A673 (cell line): ENCODE data around the gene BAAT.

Experiments used
- EZH2 ChIP-seq: fragments of 200-600 bp; sonication (generic); IDR thresholded peaks from 2 replicates; pipeline ENCODE4 v1.6.1; 2017; ENCODE audit warnings: borderline replicate concordance, low read depth, mild to moderate bottlenecking, mixed read lengths, antibody characterized with exemption, low read length; ENCODE audit not compliant: poor library complexity, severe bottlenecking
- TF ChIP-seq, protein P1 (sequence below): fragments of 300-800, 200-600 bp; sonication (generic); conservative IDR thresholded peaks from 2 replicates; pipeline ENCODE4 v1.5.1; 2017; ENCODE audit warnings: low read depth, mild to moderate bottlenecking, antibody characterized with exemption, low read length, moderate library complexity, mixed read lengths

DNA sequence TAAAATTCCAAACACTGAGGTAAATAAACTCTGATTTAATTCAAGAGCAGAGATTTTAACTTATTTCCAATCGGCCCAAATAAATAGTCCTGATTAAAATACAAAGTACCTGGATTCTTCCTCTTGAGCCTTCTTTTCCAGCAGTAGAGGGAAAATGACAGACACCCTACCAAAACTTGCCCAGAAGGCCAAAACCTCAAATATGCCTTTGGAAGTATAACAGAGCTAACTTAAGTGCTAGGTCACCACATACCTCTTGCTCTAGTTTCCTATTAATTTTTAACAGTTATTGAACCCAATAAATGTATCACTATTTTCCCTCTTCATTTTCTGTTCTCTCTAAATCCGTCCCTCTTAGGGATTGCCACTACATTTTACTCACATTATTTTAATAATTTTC is 1.4 kb downstream of the BAAT start:
- TF ChIP-seq, protein P1, sequence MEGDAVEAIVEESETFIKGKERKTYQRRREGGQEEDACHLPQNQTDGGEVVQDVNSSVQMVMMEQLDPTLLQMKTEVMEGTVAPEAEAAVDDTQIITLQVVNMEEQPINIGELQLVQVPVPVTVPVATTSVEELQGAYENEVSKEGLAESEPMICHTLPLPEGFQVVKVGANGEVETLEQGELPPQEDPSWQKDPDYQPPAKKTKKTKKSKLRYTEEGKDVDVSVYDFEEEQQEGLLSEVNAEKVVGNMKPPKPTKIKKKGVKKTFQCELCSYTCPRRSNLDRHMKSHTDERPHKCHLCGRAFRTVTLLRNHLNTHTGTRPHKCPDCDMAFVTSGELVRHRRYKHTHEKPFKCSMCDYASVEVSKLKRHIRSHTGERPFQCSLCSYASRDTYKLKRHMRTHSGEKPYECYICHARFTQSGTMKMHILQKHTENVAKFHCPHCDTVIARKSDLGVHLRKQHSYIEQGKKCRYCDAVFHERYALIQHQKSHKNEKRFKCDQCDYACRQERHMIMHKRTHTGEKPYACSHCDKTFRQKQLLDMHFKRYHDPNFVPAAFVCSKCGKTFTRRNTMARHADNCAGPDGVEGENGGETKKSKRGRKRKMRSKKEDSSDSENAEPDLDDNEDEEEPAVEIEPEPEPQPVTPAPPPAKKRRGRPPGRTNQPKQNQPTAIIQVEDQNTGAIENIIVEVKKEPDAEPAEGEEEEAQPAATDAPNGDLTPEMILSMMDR, result no peak
- TF ChIP-seq EZH2, result no peak
